MM.1S (cell line): ENCODE measurements around the gene MS4A4E.

Experiments
- DNase-seq: peaks from one replicate; pipeline ENCODE4 v3.0.0-alpha.2; 2015
- H2AFZ ChIP-seq: fragments of 300-600 bp; sonication (generic); 2 replicates; pipeline ENCODE4 v1.6.0; 2016; ENCODE audit warnings: antibody characterized with exemption, low read length
- H3F3A ChIP-seq: fragments of 300-600 bp; sonication (generic); 2 replicates; pipeline ENCODE4 v1.6.1; 2016; ENCODE audit warnings: mild to moderate bottlenecking, antibody characterized with exemption, low read length, moderate library complexity, mixed read lengths; ENCODE audit not compliant: insufficient read depth
- H3K27ac ChIP-seq: fragments of 300-600 bp; sonication (generic); 2 replicates; pipeline ENCODE4 v1.5.1; 2016; ENCODE audit warnings: mild to moderate bottlenecking, low read length
- H3K27me3 ChIP-seq: fragments of 300-600 bp; sonication (generic); replicated peaks from 2 replicates; pipeline ENCODE4 v1.6.0; 2016; ENCODE audit warnings: low read length; ENCODE audit not compliant: insufficient read depth
- H3K36me3 ChIP-seq: fragments of 300-600 bp; sonication (generic); replicated peaks from 2 replicates; pipeline ENCODE4 v1.6.1; 2016; ENCODE audit warnings: mild to moderate bottlenecking, low read length, mixed read lengths; ENCODE audit not compliant: insufficient read depth
- H3K4me1 ChIP-seq: fragments of 300-600 bp; sonication (generic); 2 replicates; pipeline ENCODE4 v1.6.1; 2016; ENCODE audit warnings: low read length, mixed read lengths
- H3K4me2 ChIP-seq: fragments of 300-600 bp; sonication (generic); 2 replicates; pipeline ENCODE4 v1.6.0; 2016; ENCODE audit warnings: low read depth, low read length
- H3K4me3 ChIP-seq: fragments of 300-600 bp; sonication (generic); 2 replicates; pipeline ENCODE4 v1.5.1; 2016; ENCODE audit warnings: low read length, mixed read lengths
- H3K79me2 ChIP-seq: fragments of 300-600 bp; sonication (generic); 2 replicates; pipeline ENCODE4 v1.6.1; 2016; ENCODE audit warnings: mixed run types, low read length, mixed read lengths
- H3K9ac ChIP-seq: fragments of 300-600 bp; sonication (generic); 2 replicates; pipeline ENCODE4 v1.6.1; 2016; ENCODE audit warnings: low read length, mixed read lengths
- H3K9me2 ChIP-seq: fragments of 300-600 bp; sonication (generic); replicated peaks from 2 replicates; pipeline ENCODE4 v1.6.1; 2016; ENCODE audit warnings: mild to moderate bottlenecking, low read length, mixed read lengths; ENCODE audit not compliant: insufficient read depth
- H3K9me3 ChIP-seq: fragments of 300-600 bp; sonication (generic); replicated peaks from 2 replicates; pipeline ENCODE4 v1.6.1; 2016; ENCODE audit warnings: mild to moderate bottlenecking, low read length, mixed read lengths; ENCODE audit not compliant: insufficient read depth
- H4K20me1 ChIP-seq: fragments of 300-600 bp; sonication (generic); 2 replicates; pipeline ENCODE4 v1.6.1; 2016; ENCODE audit warnings: mild to moderate bottlenecking, low read length, moderate library complexity, mixed read lengths; ENCODE audit not compliant: insufficient read depth
- EZH2 ChIP-seq: fragments of 300-600 bp; sonication (generic); optimal IDR thresholded peaks from 2 replicates; pipeline ENCODE3; 2017; ENCODE audit warnings: low read depth, mild to moderate bottlenecking, antibody characterized with exemption, low read length, mixed read lengths
- EZH2phosphoT487 ChIP-seq: fragments of 300-600 bp; sonication (generic); IDR thresholded peaks from 2 replicates; pipeline ENCODE4 v1.6.1; 2018; ENCODE audit warnings: antibody characterized with exemption, low read length
- TF ChIP-seq, protein P1 (sequence below): fragments of 300-600 bp; sonication (generic); IDR thresholded peaks from 2 replicates; pipeline ENCODE4 v1.5.1; 2016; ENCODE audit warnings: antibody characterized with exemption, low read length, mixed read lengths

MS4A4E gene

DNA sequence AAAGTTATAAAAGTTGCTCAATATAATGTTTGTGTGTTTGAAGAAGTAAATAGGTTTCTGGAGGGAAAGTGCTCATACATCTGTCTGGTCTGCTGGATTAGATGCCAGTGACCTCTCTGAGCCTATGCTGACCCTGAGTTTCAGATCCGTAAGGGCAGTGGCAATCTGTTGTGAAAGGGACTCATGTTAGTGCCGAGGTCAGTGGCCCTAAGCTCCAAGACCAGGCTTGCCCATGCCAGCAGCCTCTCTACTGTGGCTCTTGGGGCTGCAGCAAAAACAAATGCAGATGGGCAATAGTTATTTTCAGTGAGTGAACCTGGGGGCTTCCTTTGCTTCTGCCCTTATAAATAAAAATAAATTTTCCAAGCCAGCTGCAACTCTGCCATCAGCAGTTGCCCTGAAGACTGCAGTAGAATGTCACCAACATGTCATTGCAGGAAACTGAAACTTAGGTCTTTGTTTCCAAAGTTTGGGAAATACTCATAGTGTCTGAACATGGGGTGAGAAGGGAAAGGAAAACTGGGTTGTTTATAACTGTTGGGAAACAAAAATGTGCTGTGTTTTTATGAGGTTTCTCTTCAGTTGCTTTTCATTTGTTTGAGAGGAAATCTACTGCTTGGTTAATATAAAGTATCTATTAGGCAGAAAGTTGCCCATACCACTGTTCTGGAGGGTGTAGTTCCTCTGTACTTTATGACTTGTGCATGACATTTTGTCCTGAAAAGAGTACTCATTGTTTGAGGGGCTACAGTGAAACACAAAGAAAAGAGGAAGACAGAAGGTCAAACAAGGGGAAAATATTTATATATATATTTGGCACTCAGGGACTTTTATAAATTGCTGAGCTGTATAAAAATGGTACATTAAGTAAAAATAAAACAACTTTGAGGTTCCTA is 9.5 kb upstream of the MS4A4E start:
- H3K9me2 ChIP-seq = no peaks in the 10 kb centered on the region
- TF ChIP-seq, protein P1, sequence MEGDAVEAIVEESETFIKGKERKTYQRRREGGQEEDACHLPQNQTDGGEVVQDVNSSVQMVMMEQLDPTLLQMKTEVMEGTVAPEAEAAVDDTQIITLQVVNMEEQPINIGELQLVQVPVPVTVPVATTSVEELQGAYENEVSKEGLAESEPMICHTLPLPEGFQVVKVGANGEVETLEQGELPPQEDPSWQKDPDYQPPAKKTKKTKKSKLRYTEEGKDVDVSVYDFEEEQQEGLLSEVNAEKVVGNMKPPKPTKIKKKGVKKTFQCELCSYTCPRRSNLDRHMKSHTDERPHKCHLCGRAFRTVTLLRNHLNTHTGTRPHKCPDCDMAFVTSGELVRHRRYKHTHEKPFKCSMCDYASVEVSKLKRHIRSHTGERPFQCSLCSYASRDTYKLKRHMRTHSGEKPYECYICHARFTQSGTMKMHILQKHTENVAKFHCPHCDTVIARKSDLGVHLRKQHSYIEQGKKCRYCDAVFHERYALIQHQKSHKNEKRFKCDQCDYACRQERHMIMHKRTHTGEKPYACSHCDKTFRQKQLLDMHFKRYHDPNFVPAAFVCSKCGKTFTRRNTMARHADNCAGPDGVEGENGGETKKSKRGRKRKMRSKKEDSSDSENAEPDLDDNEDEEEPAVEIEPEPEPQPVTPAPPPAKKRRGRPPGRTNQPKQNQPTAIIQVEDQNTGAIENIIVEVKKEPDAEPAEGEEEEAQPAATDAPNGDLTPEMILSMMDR = no peak
- TF ChIP-seq EZH2phosphoT487 (no peak), EZH2 (no peak)
- H3K27ac ChIP-seq = no peak overlapping the region
- H4K20me1 ChIP-seq = no peaks in the 10 kb centered on the region
- H3K9ac ChIP-seq = no peak overlapping the region
- H3K36me3 ChIP-seq = no peaks in the 10 kb centered on the region
- DNase-seq = no peak
- no peaks in the 10 kb centered on the region for H3F3A ChIP-seq
- no peak overlapping the region for H2AFZ ChIP-seq
- no peaks in the 10 kb centered on the region for H3K9me3 ChIP-seq
- H3K4me2 ChIP-seq = no peak overlapping the region
- no peaks in the 10 kb centered on the region for H3K27me3 ChIP-seq
- no peaks in the 10 kb centered on the region for H3K4me1 ChIP-seq
- no peaks in the 10 kb centered on the region for H3K79me2 ChIP-seq
- no peak overlapping the region for H3K4me3 ChIP-seq

DNA sequence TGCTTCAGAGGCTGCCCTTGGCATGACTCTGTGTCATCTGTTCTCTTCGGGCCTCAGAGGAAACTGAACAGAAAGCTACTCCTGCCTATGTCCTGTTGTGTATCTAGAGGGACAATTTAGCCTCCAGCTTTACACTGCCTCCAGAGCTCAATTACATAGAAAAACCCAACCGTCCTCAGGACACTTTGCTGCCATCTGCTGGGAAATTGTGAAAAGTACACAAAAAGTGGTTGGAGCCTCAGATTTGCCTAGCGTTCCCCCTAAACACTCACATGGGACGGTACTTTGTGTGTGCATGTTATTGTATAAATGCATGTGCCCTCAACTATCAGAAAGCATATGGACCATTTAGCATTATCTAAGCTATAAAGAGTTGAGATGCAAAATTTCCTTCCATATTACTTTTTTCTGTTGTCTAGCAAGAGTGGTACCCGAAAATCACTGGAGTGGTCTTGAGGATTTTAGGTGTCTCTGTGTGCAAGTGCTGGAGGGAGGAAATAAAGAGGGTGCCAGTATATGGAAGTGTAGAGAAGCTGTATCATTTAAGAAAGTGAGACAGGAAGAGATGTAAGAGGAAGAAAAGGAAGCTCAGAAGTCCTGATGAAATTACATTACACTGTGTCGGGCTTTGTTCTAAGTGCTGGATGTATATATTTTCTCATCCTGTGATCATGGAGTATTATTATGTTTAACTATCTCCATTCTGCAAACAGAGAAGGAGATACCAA is 8.7 kb upstream of the MS4A4E start:
- H3K9me2 ChIP-seq = no peaks in the 10 kb centered on the region
- H3K27ac ChIP-seq = no peak overlapping the region
- no peaks in the 10 kb centered on the region for H3K9me3 ChIP-seq
- TF ChIP-seq EZH2 = no peak
- TF ChIP-seq, protein P1 = peak; percentile 17; the same call in 1 of the 2 replicates
- no peak for TF ChIP-seq EZH2phosphoT487
- H3K79me2 ChIP-seq = no peaks in the 10 kb centered on the region
- no peaks in the 10 kb centered on the region for H4K20me1 ChIP-seq
- peak; percentile 16 for DNase-seq
- H3K4me2 ChIP-seq = no peak overlapping the region
- H3K4me3 ChIP-seq = no peak overlapping the region
- no peaks in the 10 kb centered on the region for H3K27me3 ChIP-seq
- no peaks in the 10 kb centered on the region for H3K4me1 ChIP-seq
- no peak overlapping the region for H3K9ac ChIP-seq
- no peaks in the 10 kb centered on the region for H3F3A ChIP-seq
- H2AFZ ChIP-seq = no peak overlapping the region
- H3K36me3 ChIP-seq = no peaks in the 10 kb centered on the region

DNA sequence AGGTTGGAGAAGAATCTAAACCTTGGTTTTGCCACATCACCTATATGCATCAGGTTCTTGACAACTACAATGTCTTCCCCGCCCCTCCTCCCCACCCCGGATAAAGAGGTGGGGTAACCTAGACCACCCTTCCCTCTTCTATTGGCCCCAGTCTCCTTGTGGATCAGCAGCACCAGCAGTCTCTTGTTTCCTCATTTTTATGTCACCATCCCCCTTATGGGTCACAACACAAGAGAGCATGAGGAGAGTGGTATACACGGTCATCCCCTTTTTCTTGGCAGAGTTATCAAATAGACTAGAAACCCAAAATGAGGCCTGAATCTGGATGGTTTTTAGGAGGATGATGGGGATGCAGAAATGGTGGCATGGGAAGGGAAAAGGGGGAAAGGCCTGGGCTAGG is 1.2 kb downstream of the MS4A4E start:
- TF ChIP-seq EZH2 (no peak), EZH2phosphoT487 (no peak)
- TF ChIP-seq, protein P1 = no peak
- Histone ChIP-seq H4K20me1 (no peaks in the 10 kb centered on the region), H3K4me3 (no peak overlapping the region), H3K4me2 (no peak overlapping the region), H3K9me3 (no peaks in the 10 kb centered on the region), H3K4me1 (no peaks in the 10 kb centered on the region), H3K27ac (no peak overlapping the region), H3K79me2 (no peaks in the 10 kb centered on the region), H3K36me3 (no peaks in the 10 kb centered on the region), H3K9ac (no peak overlapping the region), H3F3A (no peaks in the 10 kb centered on the region), H3K27me3 (no peaks in the 10 kb centered on the region), H3K9me2 (no peaks in the 10 kb centered on the region), H2AFZ (no peak overlapping the region)
- no peak for DNase-seq
